Fibroblast of the aortic adventitia (primary cell): ENCODE data around the gene GRM7. TPM values are rescaled to one million over a fixed set of nuclear protein-coding genes. Genes with fewer than 3 reads are reported as not detected.

Experiments
- DNase-seq: peaks from one replicate; pipeline ENCODE4 v3.0.0-alpha.2; 2010; ENCODE audit warnings: low read depth
- H3K4me3 ChIP-seq: 2 replicates; pipeline ENCODE4 v1.5.1; 2011; ENCODE audit warnings: low read depth, mild to moderate bottlenecking, control low read depth, low read length, moderate library complexity
- CTCF ChIP-seq: IDR thresholded peaks from 2 replicates; pipeline ENCODE4 v1.5.1; 2011; ENCODE audit warnings: mild to moderate bottlenecking, low read length, control low read depth, inconsistent platforms; ENCODE audit not compliant: insufficient read depth
- total RNA-seq: library from RNA; depleted of rRNA; stranded (reverse); fragments of >200 nt; gene quantifications from 2 replicates; pipeline ENCODE4 v1.2.3, GENCODE V29; 2012; ENCODE audit warnings: low replicate concordance

Gene GRM7
- total RNA-seq, 1 donor = 0.09 TPM

DNA sequence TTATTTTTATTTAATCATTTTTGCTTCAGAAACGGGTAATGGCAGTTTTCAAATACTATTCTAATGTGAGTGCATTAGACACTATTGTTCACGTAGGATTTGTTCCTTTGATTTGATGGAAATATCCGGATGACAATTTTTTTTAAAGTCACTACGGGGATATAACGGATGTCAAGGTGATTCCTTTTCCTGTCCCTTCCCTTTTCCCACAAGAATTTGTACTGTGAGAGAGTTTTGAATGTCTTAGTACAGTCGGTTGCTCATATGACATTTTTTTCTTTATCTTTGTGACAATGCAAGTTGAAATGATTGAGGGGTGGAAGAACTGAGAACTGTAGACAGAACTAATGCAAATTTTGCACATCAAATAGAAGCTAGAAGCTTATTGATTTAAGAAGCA lies 209.5 kb downstream of the GRM7 start:
- H3K4me3 ChIP-seq = no peak overlapping the region
- no peak for TF ChIP-seq CTCF
- DNase-seq = no peak

DNA sequence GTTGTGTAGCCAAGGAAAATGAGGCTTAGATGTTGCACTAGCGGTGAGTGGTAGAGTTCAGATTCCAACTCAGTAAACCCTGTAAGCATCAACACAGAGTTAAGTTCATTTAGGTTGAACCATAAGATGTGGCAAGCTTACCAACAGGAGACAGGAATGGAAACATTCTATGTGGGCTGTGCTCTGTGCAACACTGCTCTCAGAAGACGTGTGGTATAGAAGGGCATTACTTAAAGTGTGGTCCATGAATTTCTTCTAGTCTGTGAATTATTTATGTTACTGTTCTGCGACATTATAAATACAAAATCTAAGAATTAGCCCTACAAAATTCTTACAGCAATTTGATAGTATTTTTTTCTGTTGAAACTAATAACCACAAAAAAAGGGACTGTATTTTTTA lies 213.3 kb downstream of the GRM7 start:
- no peak for DNase-seq
- no peak overlapping the region for H3K4me3 ChIP-seq
- no peak for TF ChIP-seq CTCF

DNA sequence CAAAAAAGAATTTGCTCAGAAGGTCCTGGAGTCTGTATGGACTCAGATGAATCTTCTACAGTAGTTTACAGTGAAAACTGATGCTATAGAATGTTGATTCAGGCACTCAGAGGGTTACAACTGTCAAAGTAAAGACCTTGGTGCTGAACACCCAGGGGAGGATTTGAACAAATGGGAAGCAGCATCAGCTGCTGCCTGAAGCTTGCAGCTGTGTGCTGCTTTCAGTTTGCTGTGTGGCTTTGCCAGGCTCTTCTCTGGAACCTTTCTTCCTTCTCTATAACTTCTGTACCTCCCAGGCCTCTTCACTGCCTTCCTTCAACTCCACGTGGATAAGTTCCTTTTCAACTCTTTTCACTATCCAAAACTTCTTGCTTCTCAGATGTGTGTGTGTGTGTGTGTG lies 214.2 kb downstream of the GRM7 start:
- DNase-seq = no peak
- H3K4me3 ChIP-seq = no peak overlapping the region
- TF ChIP-seq CTCF = no peak

- TF ChIP-seq CTCF = no peak
- DNase-seq = no peak
- no peak overlapping the region for H3K4me3 ChIP-seq
Observed at GRCh38 chr3:7075901-7076300, 215.0 kb downstream of the GRM7 start.

DNA sequence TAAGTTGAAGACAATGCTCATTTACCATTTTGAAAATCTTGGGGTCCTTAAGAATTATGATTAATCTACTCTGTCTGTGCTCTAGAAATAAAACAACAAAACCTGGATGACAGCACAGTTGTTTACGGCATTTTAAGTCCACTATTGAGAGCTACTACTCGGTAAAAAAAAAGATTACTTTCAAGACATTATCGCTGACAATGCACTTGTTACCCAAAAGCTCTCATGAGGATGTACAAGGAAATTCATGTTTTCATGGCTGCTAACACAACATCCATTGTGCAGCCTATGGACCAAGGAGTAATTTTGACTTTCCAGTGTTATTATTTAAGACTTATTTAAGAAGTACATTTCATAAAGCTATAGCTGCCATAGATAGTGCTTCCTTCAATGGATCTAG lies 221.3 kb downstream of the GRM7 start:
- no peak for DNase-seq
- no peak for TF ChIP-seq CTCF
- H3K4me3 ChIP-seq = no peak overlapping the region

GRCh38 chr3:7086417-7086816 lies 225.5 kb downstream of the GRM7 start:
- no peak for TF ChIP-seq CTCF
- H3K4me3 ChIP-seq = no peak overlapping the region
- DNase-seq = no peak

- H3K4me3 ChIP-seq = no peak overlapping the region
- no peak for DNase-seq
- TF ChIP-seq CTCF = no peak
Observed at GRCh38 chr3:7095116-7095515, 234.2 kb downstream of the GRM7 start.
